KG1 (cell line): ENCODE data around the gene C18orf54.
A peak's percentile ranks its signal among the peaks of the same experiment; 100 is the strongest.
"Not testable (repeated sequence)": the region's sequence is repeated elsewhere in the genome, so short reads cannot be mapped to it uniquely, and the experiment has no call there.

ENCODE experiments used
- DNase-seq: peaks from one replicate; lab custom pipeline; 2025; lab: John Stamatoyannopoulos, UW

C18orf54 gene

GRCh38 chr18:54357660-54358494 lies at the start of gene C18orf54, which contains the start of gene STARD6:
Gene C18orf54, plus strand, starts transcription at chr18:54357906. Its CDS starts 2,667 bp downstream, at chr18:54360573.
Gene STARD6, minus strand, starts transcription at chr18:54357858. Its CDS starts 3,285 bp downstream, at chr18:54354573.
- DNase-seq, result peak; percentile 51

GRCh38 chr18:54309564-54309963 lies 48.1 kb upstream of the C18orf54 start:
- DNase-seq, result not testable (repeated sequence)

- DNase-seq, result no peak
Observed at GRCh38 chr18:54316071-54316820, 41.5 kb upstream of the C18orf54 start.

GRCh38 chr18:54323561-54323960 lies 34.1 kb upstream of the C18orf54 start:
- DNase-seq, result no peak

GRCh38 chr18:54323970-54324369 lies 33.7 kb upstream of the C18orf54 start:
- DNase-seq, result no peak

GRCh38 chr18:54327818-54328217 lies 29.9 kb upstream of the C18orf54 start:
- DNase-seq, result no peak

GRCh38 chr18:54329787-54330186 lies 27.9 kb upstream of the C18orf54 start:
- no peak for DNase-seq

- no peak for DNase-seq
Observed at GRCh38 chr18:54330768-54331548, 26.7 kb upstream of the C18orf54 start.

- no peak for DNase-seq
Observed at GRCh38 chr18:54335638-54336173, 22.0 kb upstream of the C18orf54 start.

GRCh38 chr18:54338230-54338629 lies 19.5 kb upstream of the C18orf54 start:
- DNase-seq, result no peak

- DNase-seq, result no peak
Observed at GRCh38 chr18:54351186-54351585, 6.5 kb upstream of the C18orf54 start.

GRCh38 chr18:54357082-54357659 lies 535 bp upstream of the C18orf54 start:
- DNase-seq, result peak; percentile 23

GRCh38 chr18:54358495-54359040 lies 862 bp downstream of the C18orf54 start:
- no peak for DNase-seq

- DNase-seq, result no peak
Observed at GRCh38 chr18:54359233-54359632, 1.5 kb downstream of the C18orf54 start.

GRCh38 chr18:54360406-54360805 lies 2.7 kb downstream of the C18orf54 start:
- no peak for DNase-seq

GRCh38 chr18:54378057-54378456 lies 20.4 kb downstream of the C18orf54 start:
- DNase-seq, result no peak

- DNase-seq, result no peak
Observed at GRCh38 chr18:54381640-54382039, 23.9 kb downstream of the C18orf54 start.

GRCh38 chr18:54382076-54382475 lies 24.4 kb downstream of the C18orf54 start:
- DNase-seq, result no peak

- DNase-seq, result no peak
Observed at GRCh38 chr18:54382733-54383252, 25.1 kb downstream of the C18orf54 start.

GRCh38 chr18:54386043-54386442 lies 28.3 kb downstream of the C18orf54 start:
- DNase-seq, result no peak
